SU-DHL-6 (cell line): ENCODE results near the gene EPHB2.

Source experiments
- H2AFZ ChIP-seq: fragments of 200-600 bp; sonication (generic); 2 replicates; pipeline ENCODE4 v1.6.1; 2014; ENCODE audit warnings: low read depth, mild to moderate bottlenecking, moderate library complexity, mixed read lengths, antibody characterized with exemption, low read length; ENCODE audit not compliant: severe bottlenecking
- H3F3A ChIP-seq: fragments of 200-600 bp; shearing (Covaris generic); 2 replicates; pipeline ENCODE4 v1.6.0; 2016; ENCODE audit warnings: antibody characterized with exemption, mild to moderate bottlenecking; ENCODE audit not compliant: insufficient read depth
- H3K27ac ChIP-seq: fragments of 200-600 bp; sonication (generic); 2 replicates; pipeline ENCODE4 v1.5.1; 2016; ENCODE audit warnings: low read depth, mild to moderate bottlenecking, low read length, moderate library complexity, mixed read lengths
- H3K27me3 ChIP-seq: fragments of 200-600 bp; sonication (generic), shearing (Covaris generic); 2 replicates; pipeline ENCODE4 v1.6.0; 2014; ENCODE audit warnings: mild to moderate bottlenecking, low read length
- H3K36me3 ChIP-seq: fragments of 200-600 bp; sonication (generic); 2 replicates; pipeline ENCODE4 v1.6.1; 2014; ENCODE audit warnings: mild to moderate bottlenecking, low read length, mixed read lengths
- H3K4me2 ChIP-seq: fragments of 300-600, 200-600 bp; shearing (Covaris generic), sonication (generic); 2 replicates; pipeline ENCODE4 v1.6.0; 2014; ENCODE audit warnings: low read length, low read depth, mild to moderate bottlenecking; ENCODE audit not compliant: poor library complexity, severe bottlenecking
- H3K4me3 ChIP-seq: fragments of 200-600 bp; sonication (generic); 2 replicates; pipeline ENCODE4 v1.5.1; 2014; ENCODE audit warnings: antibody characterized with exemption, low read length, mild to moderate bottlenecking, mixed read lengths; ENCODE audit not compliant: insufficient read depth, poor library complexity, severe bottlenecking
- H3K79me2 ChIP-seq: fragments of 200-600 bp; sonication (generic); 2 replicates; pipeline ENCODE4 v1.6.1; 2014; ENCODE audit warnings: mild to moderate bottlenecking, low read length, moderate library complexity; ENCODE audit not compliant: insufficient read depth
- H3K9ac ChIP-seq: fragments of 200-600 bp; sonication (generic); 2 replicates; pipeline ENCODE4 v1.7.0; 2014; ENCODE audit warnings: mild to moderate bottlenecking, low read length
- H3K9me2 ChIP-seq: fragments of 200-600 bp; sonication (generic); replicated peaks from 2 replicates; pipeline ENCODE4 v1.6.1; 2014; ENCODE audit warnings: low read length; ENCODE audit not compliant: insufficient read depth
- H3K9me3 ChIP-seq: fragments of 200-600 bp; sonication (generic); 2 replicates; pipeline ENCODE4 v1.6.1; 2014; ENCODE audit warnings: low read length, mixed read lengths; ENCODE audit not compliant: insufficient read depth
- H4K20me1 ChIP-seq: fragments of 200-600 bp; sonication (generic); 2 replicates; pipeline ENCODE4 v1.6.1; 2014; ENCODE audit warnings: low read depth, mild to moderate bottlenecking, antibody characterized with exemption, low read length, moderate library complexity, mixed read lengths
- EZH2phosphoT487 ChIP-seq: fragments of 200-600 bp; sonication (generic), shearing (Covaris generic); conservative IDR thresholded peaks from 2 replicates; pipeline ENCODE4 v1.6.1; 2018; ENCODE audit warnings: mild to moderate bottlenecking, antibody characterized with exemption, low read length, moderate library complexity, mixed read lengths
- TF ChIP-seq, protein P1 (sequence below): fragments of 200-600 bp; sonication (generic); IDR thresholded peaks from one replicate; pipeline ENCODE4 v1.5.1; 2017; ENCODE audit warnings: antibody characterized with exemption, mild to moderate bottlenecking, low read length, moderate library complexity; ENCODE audit not compliant: insufficient read depth, poor library complexity, severe bottlenecking

The EPHB2 gene

DNA sequence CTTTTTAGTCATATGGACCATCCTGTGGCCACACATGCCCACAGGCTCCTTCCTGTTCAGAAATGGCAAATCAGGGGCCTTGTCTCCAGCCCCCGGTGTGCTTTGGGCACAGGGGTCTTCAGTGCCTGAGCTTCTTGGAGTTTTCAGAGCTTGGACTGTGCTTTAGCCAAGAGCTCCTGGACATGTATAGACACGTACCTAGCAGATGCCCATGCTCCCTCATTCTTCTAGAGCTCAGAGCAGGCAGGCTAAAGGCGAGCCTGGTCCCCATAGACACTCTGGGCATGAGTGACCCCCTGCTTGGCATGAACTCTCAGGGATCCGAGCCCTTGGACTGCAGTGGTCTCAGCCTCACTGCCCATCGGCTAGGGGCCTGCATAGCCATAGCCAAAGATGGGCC, 106.8 kb downstream of the EPHB2 start:
- Histone ChIP-seq H4K20me1 (no peaks in the 10 kb centered on the region), H3K36me3 (no peaks in the 10 kb centered on the region), H3K4me3 (no peak overlapping the region), H3K9me2 (no peaks in the 10 kb centered on the region), H3K79me2 (no peaks in the 10 kb centered on the region), H3K27me3 (no peaks in the 10 kb centered on the region), H3K9ac (no peak overlapping the region), H3F3A (no peaks in the 10 kb centered on the region), H3K9me3 (no peaks in the 10 kb centered on the region), H3K27ac (no peak overlapping the region), H2AFZ (no peak overlapping the region), H3K4me2 (no peak overlapping the region)
- TF ChIP-seq, protein P1, sequence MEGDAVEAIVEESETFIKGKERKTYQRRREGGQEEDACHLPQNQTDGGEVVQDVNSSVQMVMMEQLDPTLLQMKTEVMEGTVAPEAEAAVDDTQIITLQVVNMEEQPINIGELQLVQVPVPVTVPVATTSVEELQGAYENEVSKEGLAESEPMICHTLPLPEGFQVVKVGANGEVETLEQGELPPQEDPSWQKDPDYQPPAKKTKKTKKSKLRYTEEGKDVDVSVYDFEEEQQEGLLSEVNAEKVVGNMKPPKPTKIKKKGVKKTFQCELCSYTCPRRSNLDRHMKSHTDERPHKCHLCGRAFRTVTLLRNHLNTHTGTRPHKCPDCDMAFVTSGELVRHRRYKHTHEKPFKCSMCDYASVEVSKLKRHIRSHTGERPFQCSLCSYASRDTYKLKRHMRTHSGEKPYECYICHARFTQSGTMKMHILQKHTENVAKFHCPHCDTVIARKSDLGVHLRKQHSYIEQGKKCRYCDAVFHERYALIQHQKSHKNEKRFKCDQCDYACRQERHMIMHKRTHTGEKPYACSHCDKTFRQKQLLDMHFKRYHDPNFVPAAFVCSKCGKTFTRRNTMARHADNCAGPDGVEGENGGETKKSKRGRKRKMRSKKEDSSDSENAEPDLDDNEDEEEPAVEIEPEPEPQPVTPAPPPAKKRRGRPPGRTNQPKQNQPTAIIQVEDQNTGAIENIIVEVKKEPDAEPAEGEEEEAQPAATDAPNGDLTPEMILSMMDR, result no peak
- TF ChIP-seq EZH2phosphoT487, result no peak

DNA sequence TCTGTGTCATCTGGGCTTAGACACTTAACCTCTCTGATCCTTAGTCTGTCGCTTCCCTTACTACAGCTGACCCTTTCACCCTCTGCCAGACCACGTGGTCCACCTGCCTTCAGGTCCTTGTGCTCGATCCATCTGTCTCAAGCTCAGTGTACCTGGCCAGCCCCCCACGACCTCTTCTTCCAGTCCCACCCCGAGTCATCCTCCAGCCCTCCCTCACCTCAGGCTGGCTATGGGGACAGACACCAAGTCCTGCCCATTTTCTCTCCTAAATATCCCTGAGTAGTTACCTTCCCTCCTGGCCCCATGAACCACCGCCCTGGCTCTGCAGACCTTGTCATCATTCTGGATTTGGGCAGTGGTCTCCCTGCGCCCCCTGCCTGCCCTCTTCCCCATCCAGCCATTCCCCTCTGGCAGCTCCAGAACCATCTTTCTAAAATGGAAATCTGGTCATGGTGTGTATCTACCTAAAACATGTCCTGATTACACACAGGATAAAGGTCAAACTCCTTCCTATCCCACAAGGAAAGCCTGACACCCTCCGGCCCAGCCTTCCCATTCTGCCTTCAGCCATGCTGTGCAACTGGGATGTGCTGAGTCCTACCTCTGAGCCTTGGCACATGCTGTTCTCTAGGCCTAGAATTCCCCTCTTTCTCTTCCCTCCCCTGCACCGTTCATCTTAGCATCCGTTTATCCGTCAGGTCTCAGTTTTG, 107.6 kb downstream of the EPHB2 start:
- Histone ChIP-seq H3K9me3 (no peaks in the 10 kb centered on the region), H3K27ac (no peak overlapping the region), H3K9ac (no peak overlapping the region)

DNA sequence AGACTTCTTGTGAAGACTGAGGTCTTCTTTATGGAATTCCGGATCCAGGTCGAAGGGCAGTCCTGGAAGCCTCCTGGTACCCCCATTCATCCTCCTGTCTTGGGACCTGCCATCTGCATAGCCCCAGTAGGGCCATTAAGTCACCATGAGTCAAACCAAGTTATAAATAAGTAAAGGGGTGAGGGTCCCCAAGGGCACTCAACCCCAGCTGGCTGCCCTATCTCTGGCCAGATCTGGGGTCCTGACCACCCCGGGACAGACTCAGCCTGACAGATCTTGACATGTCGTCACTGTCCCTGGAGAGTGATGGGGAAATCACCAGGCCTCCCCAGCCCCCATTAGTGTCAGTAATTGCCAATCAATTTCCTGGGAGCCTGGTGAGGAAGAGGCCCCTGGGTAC, 108.7 kb downstream of the EPHB2 start:
- Histone ChIP-seq H4K20me1 (no peaks in the 10 kb centered on the region), H2AFZ (no peak overlapping the region), H3K9me2 (no peaks in the 10 kb centered on the region), H3K27ac (no peak overlapping the region), H3K4me3 (no peak overlapping the region), H3F3A (no peaks in the 10 kb centered on the region), H3K27me3 (no peaks in the 10 kb centered on the region), H3K36me3 (no peaks in the 10 kb centered on the region), H3K4me2 (no peak overlapping the region), H3K9ac (no peak overlapping the region), H3K79me2 (no peaks in the 10 kb centered on the region), H3K9me3 (no peaks in the 10 kb centered on the region)
- TF ChIP-seq, protein P1, result no peak
- TF ChIP-seq EZH2phosphoT487, result no peak

More for the DNA sequence above, 107.6 kb downstream of the EPHB2 start:
- no peak overlapping the region for H3K4me2 ChIP-seq
- H3K36me3 ChIP-seq, result no peaks in the 10 kb centered on the region
- H4K20me1 ChIP-seq, result no peaks in the 10 kb centered on the region
- H3F3A ChIP-seq, result no peaks in the 10 kb centered on the region
- no peaks in the 10 kb centered on the region for H3K27me3 ChIP-seq
- H3K79me2 ChIP-seq, result no peaks in the 10 kb centered on the region
- H2AFZ ChIP-seq, result no peak overlapping the region
- TF ChIP-seq, protein P1, result no peak
- no peak for TF ChIP-seq EZH2phosphoT487
- no peaks in the 10 kb centered on the region for H3K9me2 ChIP-seq
- H3K4me3 ChIP-seq, result no peak overlapping the region
